HepG2 (cell line): ENCODE results near the gene CASTOR1. TPM values are rescaled to one million over a fixed set of nuclear protein-coding genes. Genes with fewer than 3 reads are reported as not detected.

Experiments used
- ARNT ChIP-seq: fragments of 450-650 bp; IDR thresholded peaks from 2 replicates; pipeline ENCODE4 v1.6.1; 2017
- CHD2 ChIP-seq: IDR thresholded peaks from 2 replicates; pipeline ENCODE4 v1.6.1; 2011; ENCODE audit warnings: low read depth, low read length, improper control_type of control experiment
- GABPB1 ChIP-seq: IDR thresholded peaks from 2 replicates; pipeline ENCODE4 v1.6.1; 2016; ENCODE audit warnings: mild to moderate bottlenecking, missing genetic modification reagents, moderate library complexity, missing compliant biosample characterization
- IKZF5 ChIP-seq: IDR thresholded peaks from 2 replicates; pipeline ENCODE4 v1.6.1; 2018; ENCODE audit warnings: missing genetic modification reagents, mild to moderate bottlenecking, missing compliant biosample characterization
- ISX ChIP-seq: sonication (generic); formaldehyde crosslinking; conservative IDR thresholded peaks from 2 replicates; pipeline ENCODE4 v1.5.0; 2020; ENCODE audit warnings: missing genetic modification reagents
- KDM5A ChIP-seq: fragments of 200-600 bp; sonication (generic); IDR thresholded peaks from 2 replicates; pipeline ENCODE4 v1.7.0; 2018; ENCODE audit warnings: antibody characterized with exemption, mild to moderate bottlenecking, low read length, borderline replicate concordance
- KLF6 ChIP-seq: IDR thresholded peaks from 2 replicates; pipeline ENCODE4 v1.8.0; 2016; ENCODE audit warnings: missing biosample characterization, missing genetic modification reagents
- KMT2B ChIP-seq: IDR thresholded peaks from 2 replicates; pipeline ENCODE4 v1.6.1; 2016; ENCODE audit warnings: missing genetic modification reagents, missing compliant biosample characterization
- NBN ChIP-seq: fragments of 450-650 bp; conservative IDR thresholded peaks from 2 replicates; pipeline ENCODE4 v1.6.1; 2017
- SIN3B ChIP-seq: fragments of 150-350 bp; IDR thresholded peaks from 2 replicates; pipeline ENCODE4 v1.6.1; 2014; ENCODE audit warnings: low read length
- SMARCE1 ChIP-seq: fragments of 450-650 bp; IDR thresholded peaks from 2 replicates; pipeline ENCODE4 v1.6.1; 2017; ENCODE audit warnings: borderline replicate concordance
- ZBTB37 ChIP-seq: sonication (generic); formaldehyde crosslinking; IDR thresholded peaks from 2 replicates; pipeline ENCODE4 v1.4.0; 2020; ENCODE audit warnings: mild to moderate bottlenecking, missing genetic modification reagents
- ZMYM3 ChIP-seq: sonication (generic); formaldehyde crosslinking; IDR thresholded peaks from 2 replicates; pipeline ENCODE4 v1.5.1; 2020; ENCODE audit warnings: mild to moderate bottlenecking, missing genetic modification reagents
- ZNF431 ChIP-seq: sonication (generic); formaldehyde crosslinking; IDR thresholded peaks from 2 replicates; pipeline ENCODE4 v1.9.0; 2022; ENCODE audit warnings: missing genetic modification reagents, low read depth, mild to moderate bottlenecking, borderline replicate concordance
- polyA plus RNA-seq, 8 experiments: library from polyadenylated mRNA; depleted of rRNA in 3 of 8; stranded (reverse) in 7 of 8; unstranded in 1 of 8; fragments of >200 nt; fragmentation: Illumina TruSeq in 4 of 8; extraction: Trizol in 4 of 8; gene quantifications; 2 replicates each; pipeline versions ENCODE4 v1.2.1 to v1.2.3, GENCODE V29; 2011 to 2016; ENCODE audit warnings: low read depth in 4 of 8, missing spikeins in 1 of 8, mixed read lengths in 1 of 8; ENCODE audit not compliant: insufficient read depth in 1 of 8
- total RNA-seq, 5 experiments: library from RNA; depleted of rRNA; stranded (reverse); fragments of >200 nt; fragmentation: Illumina TruSeq; extraction: Trizol; gene quantifications; 2 replicates each; pipeline ENCODE4 v1.2.3, GENCODE V29; 2016; ENCODE audit warnings: low read depth in 1 of 5
- TF ChIP-seq, protein P1 (sequence below): IDR thresholded peaks from 2 replicates; pipeline ENCODE4 v1.6.1; 2016
- TF ChIP-seq, protein P2 (sequence below): sonication (generic); formaldehyde crosslinking; IDR thresholded peaks from 2 replicates; pipeline ENCODE4 v1.8.1; 2023; ENCODE audit warnings: mild to moderate bottlenecking, inconsistent platforms, moderate library complexity, missing genetic modification reagents, borderline replicate concordance
- TF ChIP-seq, protein P3 (sequence below): sonication (generic); formaldehyde crosslinking; IDR thresholded peaks from 2 replicates; pipeline ENCODE4 v1.5.0; 2020; ENCODE audit warnings: missing genetic modification reagents
- TF ChIP-seq, protein P4 (sequence below): sonication (generic); formaldehyde crosslinking; IDR thresholded peaks from 2 replicates; pipeline ENCODE4 v1.8.0; 2022; ENCODE audit warnings: mild to moderate bottlenecking, missing genetic modification reagents, moderate library complexity

Gene CASTOR1
- total and polyA plus RNA-seq, 2 of the 13 experiments (the other 11 are each of a cell fraction or from before 2014, with no cell fraction given) = 2.6 to 4.4 TPM

DNA sequence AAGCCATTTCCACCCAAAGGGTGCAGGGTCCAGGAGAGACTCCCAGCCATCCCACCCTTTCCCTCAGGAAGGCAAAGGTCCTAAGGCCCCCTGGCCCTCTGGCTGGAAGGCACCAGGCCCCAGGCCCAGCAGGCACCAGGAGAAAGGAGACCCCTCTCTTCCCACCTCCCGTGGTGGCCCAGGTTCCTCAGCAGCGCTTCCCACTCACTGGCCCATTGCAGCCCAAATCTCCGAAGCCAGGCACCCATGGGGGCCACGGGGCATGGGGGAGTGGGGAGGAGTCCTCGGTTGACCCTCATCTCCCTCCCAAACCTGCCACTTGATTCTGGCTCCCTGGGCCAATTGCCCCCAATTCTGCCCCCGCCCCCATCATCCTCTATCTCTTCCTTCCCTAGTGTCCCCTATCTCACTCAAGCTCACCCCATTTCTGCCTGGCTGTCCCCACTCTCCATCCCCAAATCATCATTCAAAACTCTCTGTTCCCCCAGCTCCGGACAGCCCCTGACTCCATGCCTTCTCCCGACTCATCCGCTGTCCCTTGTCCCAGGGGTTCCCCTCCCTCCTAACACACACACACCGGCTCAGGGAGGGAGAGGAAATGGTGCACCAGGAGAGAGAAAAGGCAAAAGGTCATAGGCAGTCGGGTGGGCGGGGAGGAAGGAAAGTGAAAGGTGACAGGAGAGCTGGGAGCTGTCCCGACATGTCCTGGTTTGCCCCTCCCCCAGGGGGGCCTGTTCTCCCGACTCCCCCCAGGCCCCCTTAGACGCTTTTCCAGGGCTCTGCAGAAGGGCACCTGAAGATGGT, 43.9 kb downstream of the CASTOR1 start (continued):
- TF ChIP-seq, protein P1, sequence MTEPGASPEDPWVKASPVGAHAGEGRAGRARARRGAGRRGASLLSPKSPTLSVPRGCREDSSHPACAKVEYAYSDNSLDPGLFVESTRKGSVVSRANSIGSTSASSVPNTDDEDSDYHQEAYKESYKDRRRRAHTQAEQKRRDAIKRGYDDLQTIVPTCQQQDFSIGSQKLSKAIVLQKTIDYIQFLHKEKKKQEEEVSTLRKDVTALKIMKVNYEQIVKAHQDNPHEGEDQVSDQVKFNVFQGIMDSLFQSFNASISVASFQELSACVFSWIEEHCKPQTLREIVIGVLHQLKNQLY (CRISPR knock-in tag) = no peak
- no peak for TF ChIP-seq ZBTB37
- no peak for TF ChIP-seq IKZF5 (CRISPR knock-in tag)
- TF ChIP-seq NBN = no peak
- no peak for TF ChIP-seq KLF6 (CRISPR knock-in tag)
- TF ChIP-seq ISX (CRISPR knock-in tag) = no peak
- TF ChIP-seq SMARCE1 = no peak
- TF ChIP-seq, protein P2, sequence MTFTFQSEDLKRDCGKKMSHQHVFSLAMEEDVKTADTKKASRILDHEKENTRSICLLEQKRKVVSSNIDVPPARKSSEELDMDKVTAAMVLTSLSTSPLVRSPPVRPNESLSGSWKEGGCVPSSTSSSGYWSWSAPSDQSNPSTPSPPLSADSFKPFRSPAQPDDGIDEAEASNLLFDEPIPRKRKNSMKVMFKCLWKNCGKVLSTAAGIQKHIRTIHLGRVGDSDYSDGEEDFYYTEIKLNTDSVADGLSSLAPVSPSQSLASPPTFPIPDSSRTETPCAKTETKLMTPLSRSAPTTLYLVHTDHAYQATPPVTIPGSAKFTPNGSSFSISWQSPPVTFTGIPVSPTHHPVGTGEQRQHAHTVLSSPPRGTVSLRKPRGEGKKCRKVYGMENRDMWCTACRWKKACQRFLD (CRISPR knock-in tag) = no peak
- TF ChIP-seq, protein P3, sequence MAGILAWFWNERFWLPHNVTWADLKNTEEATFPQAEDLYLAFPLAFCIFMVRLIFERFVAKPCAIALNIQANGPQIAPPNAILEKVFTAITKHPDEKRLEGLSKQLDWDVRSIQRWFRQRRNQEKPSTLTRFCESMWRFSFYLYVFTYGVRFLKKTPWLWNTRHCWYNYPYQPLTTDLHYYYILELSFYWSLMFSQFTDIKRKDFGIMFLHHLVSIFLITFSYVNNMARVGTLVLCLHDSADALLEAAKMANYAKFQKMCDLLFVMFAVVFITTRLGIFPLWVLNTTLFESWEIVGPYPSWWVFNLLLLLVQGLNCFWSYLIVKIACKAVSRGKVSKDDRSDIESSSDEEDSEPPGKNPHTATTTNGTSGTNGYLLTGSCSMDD (CRISPR knock-in tag) = no peak
- no peak for TF ChIP-seq ARNT
- TF ChIP-seq GABPB1 (CRISPR knock-in tag) = peak; percentile 23; the same call in 1 of the 2 replicates
- TF ChIP-seq KDM5A = no peak
- TF ChIP-seq SIN3B = no peak
- no peak for TF ChIP-seq CHD2
- TF ChIP-seq KMT2B (CRISPR knock-in tag) = no peak
- TF ChIP-seq, protein P4, sequence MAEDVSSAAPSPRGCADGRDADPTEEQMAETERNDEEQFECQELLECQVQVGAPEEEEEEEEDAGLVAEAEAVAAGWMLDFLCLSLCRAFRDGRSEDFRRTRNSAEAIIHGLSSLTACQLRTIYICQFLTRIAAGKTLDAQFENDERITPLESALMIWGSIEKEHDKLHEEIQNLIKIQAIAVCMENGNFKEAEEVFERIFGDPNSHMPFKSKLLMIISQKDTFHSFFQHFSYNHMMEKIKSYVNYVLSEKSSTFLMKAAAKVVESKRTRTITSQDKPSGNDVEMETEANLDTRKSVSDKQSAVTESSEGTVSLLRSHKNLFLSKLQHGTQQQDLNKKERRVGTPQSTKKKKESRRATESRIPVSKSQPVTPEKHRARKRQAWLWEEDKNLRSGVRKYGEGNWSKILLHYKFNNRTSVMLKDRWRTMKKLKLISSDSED = no peak
- TF ChIP-seq ZNF431 (CRISPR knock-in tag) = no peak
- TF ChIP-seq ZMYM3 = no peak
